GM18907 (cell line): Measurements from ENCODE around the gene CTRB2.
A peak's percentile ranks its signal among the peaks of the same experiment; 100 is the strongest.

Experiments used
- ATAC-seq: cut with Tn5 transposase; IDR thresholded peaks from one replicate; pipeline ENCODE4 v1.9.1; 2021; ENCODE audit warnings: mild to moderate bottlenecking, moderate library complexity; ENCODE audit not compliant: unreplicated experiment

The CTRB2 gene

DNA sequence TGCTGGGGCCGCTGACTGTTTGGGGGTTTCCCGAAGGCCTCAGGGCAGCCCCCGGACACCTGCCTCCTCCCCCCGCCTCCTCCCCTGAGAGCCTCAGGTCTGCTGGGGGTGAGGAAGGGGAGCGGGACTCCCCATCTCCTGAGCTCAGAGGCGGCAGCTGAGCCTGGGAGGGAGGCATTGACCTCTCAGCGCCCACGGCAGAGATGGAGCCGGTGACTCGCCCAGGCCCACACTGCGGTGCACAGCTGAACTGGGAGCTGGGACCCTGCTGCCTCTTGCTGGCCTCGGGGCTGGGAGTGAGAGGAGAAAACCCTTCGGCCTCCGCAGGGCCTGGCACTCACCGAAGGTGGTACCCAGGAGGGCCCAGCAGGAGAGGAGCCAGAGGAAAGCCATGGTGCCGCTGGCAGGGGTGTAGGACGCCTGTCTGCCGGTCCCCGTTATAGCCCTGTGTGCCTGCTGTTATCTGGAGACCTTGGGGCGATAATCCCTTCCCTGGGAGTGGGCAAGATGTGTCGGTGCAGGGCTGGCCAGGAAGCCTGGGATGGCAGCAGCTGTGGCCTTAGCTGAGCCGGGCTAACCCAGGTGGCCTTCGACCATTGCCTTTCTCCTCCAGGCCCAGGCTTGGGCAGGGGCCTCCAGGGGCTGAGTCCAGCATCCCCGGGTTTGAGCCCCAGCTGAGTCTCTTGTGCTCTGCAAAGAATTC lies at the start of gene CTRB2:
Gene CTRB2 (minus strand): TSS at position 413 of the 703 bp plus-strand sequence. CDS start 20 bp downstream, at position 393.
- no peak for ATAC-seq

GRCh38 chr16:75256059-75256571 lies 49.2 kb upstream of the CTRB2 start:
- ATAC-seq = no peak

DNA sequence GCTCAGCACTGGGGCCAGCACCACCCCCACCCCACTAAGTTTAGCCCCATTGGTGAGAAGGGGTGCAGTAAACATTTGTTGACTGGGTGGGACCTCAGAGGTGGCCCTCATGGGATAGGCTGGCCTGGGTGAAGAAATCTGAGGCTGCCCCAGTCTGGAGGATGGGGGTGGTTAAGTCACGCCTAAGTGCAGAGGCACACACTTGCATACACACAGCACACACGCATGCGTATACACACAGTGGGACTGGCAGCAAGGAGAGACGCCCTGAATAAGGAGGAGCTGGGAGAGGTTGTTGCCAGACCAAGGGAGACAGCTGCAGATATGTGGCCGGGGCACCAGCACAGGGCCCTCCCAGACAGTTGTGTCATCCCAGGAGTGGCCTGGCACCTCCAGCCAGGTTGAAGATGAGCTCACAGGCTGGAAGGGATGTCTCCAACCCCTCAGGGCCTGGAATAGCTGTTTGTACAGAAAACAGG lies 47.4 kb upstream of the CTRB2 start:
- ATAC-seq = no peak

DNA sequence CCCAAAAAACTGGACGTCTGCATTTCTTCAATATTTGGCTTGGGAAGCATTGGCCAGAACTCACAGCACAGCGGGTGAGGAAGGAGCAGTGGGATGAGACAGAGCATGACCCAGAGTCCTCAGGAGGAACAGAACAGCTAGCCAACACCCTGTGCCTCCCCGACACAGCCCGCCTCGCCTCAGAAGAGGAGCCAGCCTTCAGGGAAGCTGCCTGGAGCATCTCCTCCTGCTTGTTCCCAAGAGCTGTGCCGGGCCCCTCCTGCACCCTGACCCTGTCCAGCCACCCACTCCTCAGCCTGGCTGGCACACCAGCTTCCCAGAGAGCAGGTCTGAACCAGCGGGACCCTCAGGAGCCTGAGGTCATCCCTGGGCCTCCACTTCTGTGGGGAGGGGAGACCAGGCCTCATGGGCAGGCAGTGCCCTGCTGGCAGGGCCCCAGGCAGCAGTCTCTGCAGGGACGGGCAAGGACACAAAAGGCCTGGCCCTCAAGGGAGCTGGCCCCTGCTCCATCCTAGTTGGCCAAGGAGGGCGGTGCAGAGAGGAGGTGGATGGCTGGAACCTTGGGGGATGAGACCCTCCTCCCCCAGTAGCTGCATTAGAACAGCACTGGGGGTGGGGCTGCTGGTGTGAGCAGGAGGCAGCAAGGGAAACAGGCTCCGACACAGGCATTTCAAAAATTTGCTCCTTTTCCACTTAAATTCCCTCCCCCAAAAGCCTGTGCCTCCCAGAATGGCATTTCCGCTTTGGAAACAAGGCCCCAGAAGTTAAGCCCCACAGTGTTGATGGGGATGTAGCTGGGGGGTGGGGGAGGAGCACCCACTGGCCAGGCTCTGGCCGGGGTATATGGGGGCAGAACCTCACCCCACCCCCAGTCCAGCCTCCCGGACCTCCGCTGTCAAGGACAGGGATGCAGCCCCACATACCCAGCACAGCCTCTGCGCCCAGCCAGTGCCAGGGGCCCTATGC lies 46.3 kb upstream of the CTRB2 start:
- ATAC-seq = no peak

- no peak for ATAC-seq
Observed at GRCh38 chr16:75252049-75252864, 45.3 kb upstream of the CTRB2 start.

GRCh38 chr16:75251280-75252048 lies 44.5 kb upstream of the CTRB2 start, which contains the start of gene BCAR1:
Gene BCAR1 (minus strand): TSS chr16:75251624. CDS start chr16:75251482, 142 bp downstream.
- ATAC-seq = peak; percentile 75

GRCh38 chr16:75250809-75251279 lies 43.9 kb upstream of the CTRB2 start:
- ATAC-seq = peak; percentile 46

- no peak for ATAC-seq
Observed at GRCh38 chr16:75250089-75250808, 43.3 kb upstream of the CTRB2 start.

DNA sequence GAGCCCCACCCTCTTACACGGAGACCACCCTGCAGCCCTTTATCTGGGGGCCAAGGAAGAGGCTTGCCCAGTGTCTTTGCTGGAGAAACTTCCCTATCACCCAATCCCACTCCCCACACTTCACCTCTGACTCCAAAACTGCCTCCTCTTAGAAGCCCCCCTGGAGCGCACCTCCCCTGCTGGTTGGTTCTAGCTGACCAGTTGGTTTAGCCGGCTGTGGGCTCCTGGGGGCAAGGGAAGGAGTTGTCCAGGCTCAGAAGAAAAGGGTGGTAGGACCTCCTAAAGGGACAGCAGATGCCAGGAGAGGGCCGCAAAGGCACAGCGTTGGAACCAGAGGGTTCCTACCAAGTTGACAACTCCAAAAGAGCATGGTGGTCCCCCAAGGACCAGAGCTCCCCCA lies 42.5 kb upstream of the CTRB2 start:
- ATAC-seq = no peak

- ATAC-seq = no peak
Observed at GRCh38 chr16:75248536-75249380, 41.8 kb upstream of the CTRB2 start.

- ATAC-seq = no peak
Observed at GRCh38 chr16:75248142-75248535, 41.2 kb upstream of the CTRB2 start.

GRCh38 chr16:75247249-75247648 lies 40.3 kb upstream of the CTRB2 start:
- ATAC-seq = no peak

- ATAC-seq = no peak
Observed at GRCh38 chr16:75246504-75247205, 39.7 kb upstream of the CTRB2 start.

- ATAC-seq = peak; percentile 45
Observed at GRCh38 chr16:75244844-75245758, 38.1 kb upstream of the CTRB2 start.

DNA sequence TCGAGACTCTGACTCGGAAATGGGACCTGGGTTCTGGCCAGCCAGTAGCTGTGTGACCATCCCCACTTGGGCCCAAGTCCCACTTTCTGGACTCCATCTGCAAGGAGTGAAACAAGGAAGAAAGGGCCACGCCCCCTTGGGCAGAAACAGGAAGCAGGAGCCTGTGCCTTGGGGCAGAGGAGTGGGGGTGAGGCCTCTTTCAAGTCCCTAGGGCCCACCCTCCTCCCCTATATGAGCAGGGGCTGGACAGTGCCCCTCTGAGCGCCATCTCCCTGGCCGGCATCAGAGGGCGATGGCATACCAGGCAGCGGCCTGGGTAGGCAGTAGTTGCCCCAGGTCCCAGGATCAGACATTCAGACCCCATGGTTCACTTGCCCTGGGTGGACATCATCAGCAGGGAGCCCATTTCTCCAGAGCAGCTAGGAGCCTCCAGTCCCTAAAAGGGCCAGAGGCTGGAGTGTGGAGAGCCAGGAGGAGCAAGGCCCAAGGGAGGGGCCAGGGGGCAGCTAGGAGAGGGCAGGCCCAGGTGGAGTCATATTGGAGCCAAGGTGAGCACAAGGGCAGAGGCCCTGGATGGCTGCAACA lies 37.4 kb upstream of the CTRB2 start:
- no peak for ATAC-seq

DNA sequence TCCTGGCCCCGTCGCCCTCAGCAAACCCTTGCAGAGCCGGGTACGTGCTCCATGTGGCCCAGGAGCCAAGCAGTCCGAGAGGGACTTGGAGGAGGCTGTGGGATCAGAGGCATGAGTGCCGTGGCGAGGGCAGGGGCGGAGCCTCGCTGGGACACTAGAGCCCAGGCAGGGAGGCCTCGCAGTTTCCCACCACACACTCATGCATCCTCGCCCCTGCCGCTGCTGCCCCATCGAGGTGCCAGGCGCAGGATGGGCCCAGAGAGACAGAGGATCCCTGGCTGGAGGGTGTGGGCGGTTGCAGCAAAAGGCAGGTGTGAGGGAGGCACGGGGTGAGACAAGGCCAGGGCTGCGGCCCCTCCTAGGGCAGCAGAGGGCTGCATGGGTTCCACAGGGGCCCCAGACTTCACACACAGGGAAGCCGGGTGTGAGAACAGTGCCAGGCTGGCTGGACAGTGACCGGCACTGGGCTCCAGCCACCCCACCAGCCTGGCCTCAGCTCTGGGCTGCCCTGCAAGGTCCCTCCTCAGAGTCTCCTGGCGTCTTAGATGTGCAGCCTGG lies 36.8 kb upstream of the CTRB2 start:
- no peak for ATAC-seq
